ENCODE results near the gene KCNS1.

KCNS1 gene

DNA sequence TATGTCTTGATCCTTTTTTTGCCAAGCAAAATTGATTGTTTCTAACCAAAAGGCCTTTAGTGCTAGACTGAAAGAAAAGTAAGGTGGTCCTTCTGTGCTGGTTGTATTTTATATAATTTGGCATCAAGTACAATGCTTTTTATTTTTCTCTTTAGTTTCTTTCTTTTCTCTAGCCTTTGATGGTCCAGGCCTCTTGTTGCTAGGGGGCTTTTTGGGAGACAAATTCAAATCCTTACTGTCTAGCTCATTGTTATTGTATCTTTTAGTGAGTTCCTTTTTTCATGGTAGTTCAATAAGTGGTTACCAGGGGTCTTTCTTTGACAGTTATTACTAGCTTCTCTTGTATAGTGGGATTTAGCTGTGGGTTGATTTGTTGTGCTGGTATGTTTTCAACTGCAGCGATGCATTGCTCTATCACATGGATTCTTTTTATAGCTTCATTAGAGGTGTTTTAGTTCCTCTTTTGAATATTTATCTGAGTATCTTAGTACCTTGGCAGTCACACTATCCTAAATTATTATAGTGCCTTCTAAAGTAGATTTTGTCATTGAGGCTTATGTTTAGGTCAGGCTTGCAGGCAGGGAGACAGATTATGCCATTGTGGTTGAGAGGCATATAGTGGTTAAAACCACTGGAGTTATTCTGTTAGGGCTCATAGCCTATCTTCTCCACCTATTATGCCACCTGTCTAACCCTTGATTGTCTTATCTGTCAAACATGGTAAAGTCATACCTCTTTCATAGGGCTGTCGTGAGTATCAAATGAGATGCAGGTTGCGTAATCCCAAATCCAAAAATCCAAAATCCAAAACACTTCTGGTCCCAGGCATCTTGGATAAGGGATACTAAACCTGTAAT lies 49.5 kb downstream of the KCNS1 start:
- DNase-seq (ENCODE audit: low read depth) = no peak
- no peak overlapping the region for H3K4me3 ChIP-seq (ENCODE audit: low read length)

DNA sequence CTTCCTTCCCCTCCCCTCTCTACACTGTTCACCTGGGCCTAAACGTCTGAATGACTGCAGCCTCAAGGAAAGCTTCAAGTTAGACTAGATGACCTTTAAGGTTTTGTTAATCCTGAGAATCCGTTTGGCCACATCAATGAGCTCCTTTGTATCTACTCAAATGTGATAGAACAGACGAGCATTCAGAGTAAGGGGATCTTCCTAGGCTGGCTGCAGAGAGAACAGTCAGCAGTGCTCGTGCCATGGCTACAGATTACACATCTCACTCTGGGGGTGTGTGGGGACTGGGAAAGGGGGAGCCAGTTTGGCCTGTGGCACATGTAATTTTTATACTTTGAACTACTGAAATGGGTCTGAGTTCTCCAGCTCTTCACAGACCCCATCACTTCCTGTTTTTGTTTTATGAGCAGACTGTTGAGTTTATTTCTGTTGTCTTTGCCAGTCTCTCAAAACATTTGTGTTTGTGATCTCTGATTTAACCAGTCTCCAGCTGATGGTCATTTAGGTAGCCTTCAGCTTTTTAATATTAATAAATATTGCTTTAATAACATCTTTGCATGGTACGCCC lies 50.9 kb downstream of the KCNS1 start:
- no peak for DNase-seq (ENCODE audit: low read depth)
- TF ChIP-seq CTCF (conservative IDR thresholded peaks at IDR 0.05; ENCODE audit: low read depth, low read length) = no peak
- no peak overlapping the region for H3K4me3 ChIP-seq (ENCODE audit: low read length)

More for the DNA sequence above, 49.5 kb downstream of the KCNS1 start:
- no peak for TF ChIP-seq CTCF (conservative IDR thresholded peaks at IDR 0.05; ENCODE audit: low read depth, low read length)

DNA sequence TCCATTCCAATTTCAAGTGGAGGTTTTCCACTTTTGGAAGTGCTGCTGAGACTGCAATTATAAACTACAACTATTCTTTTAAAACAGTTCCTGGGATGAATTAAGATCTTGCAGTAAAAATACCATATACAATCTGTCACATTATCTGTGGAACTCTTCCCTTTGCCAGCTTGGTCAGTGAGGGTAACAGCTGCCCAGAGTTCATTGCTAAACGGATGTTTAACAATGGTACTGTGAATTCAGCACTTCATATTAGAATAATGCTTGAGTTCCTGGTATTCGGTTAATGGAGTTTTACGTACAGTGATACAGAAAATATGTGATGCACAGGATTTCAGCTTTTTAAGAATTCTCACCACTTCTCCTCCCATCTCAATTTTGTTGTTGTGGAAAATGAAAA lies 51.5 kb downstream of the KCNS1 start:
- DNase-seq (ENCODE audit: low read depth) = no peak
- no peak overlapping the region for H3K4me3 ChIP-seq (ENCODE audit: low read length)
- TF ChIP-seq CTCF (conservative IDR thresholded peaks at IDR 0.05; ENCODE audit: low read depth, low read length) = no peak

DNA sequence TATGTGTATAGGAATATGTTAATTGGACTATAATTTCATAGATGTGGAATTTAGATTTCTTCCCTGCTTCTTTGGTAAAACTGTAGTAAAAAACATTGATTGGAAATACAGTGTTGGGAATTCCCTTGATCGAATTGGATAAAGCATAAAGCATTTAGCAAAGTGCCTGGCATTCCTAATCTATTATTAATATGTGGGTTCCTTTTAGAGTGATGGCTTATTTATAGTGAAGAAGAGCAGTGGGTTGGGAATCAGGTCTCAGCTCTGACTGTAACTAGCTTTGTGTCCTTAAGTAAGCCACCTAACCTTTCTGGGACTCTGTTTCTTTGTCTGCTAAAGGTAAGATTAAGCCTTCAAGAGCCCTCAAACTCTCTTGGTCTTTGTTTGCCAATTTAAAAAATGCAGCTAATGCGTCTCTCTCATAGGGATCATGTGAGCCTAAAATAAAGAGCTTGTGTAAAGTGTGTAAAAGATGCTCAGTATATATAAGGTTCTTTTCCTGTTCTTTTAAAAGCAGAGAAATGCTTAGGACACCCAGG lies 53.3 kb downstream of the KCNS1 start:
- H3K4me3 ChIP-seq (ENCODE audit: low read length) = no peak overlapping the region
- TF ChIP-seq CTCF (conservative IDR thresholded peaks at IDR 0.05; ENCODE audit: low read depth, low read length) = no peak
- DNase-seq (ENCODE audit: low read depth) = no peak

- TF ChIP-seq CTCF (conservative IDR thresholded peaks at IDR 0.05; ENCODE audit: low read depth, low read length) = no peak
- no peak for DNase-seq (ENCODE audit: low read depth)
- H3K4me3 ChIP-seq (ENCODE audit: low read length) = no peak overlapping the region
These were observed 56.3 kb downstream of the KCNS1 start for GRCh38 chr20:45044601-45045000.

DNA sequence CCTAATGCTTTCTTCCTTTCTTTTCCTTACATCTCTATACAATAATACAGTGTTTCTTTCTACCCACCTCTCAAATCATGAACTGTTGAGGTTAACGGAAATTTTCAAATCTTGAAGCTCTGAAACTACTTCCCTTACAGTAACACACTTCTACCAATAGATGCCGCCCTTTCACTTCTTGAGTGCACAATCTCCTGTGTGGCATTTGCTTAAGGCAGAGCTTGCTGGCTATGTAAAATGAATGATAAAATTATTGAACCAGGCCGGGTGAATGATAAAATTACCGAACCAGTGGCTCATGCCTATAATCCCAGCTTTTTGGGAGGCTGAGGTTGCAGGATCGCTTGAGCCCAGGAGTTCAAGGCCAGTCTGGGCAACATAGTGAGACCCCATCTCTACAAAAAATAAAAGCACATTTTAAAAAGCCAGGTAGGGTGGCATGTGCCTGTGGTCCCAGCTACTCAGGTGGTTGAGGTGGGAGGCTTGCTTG lies 56.8 kb downstream of the KCNS1 start:
- no peak overlapping the region for H3K4me3 ChIP-seq (ENCODE audit: low read length)
- peak; percentile 91 for TF ChIP-seq CTCF (conservative IDR thresholded peaks at IDR 0.05; ENCODE audit: low read depth, low read length)
- no peak for DNase-seq (ENCODE audit: low read depth)

All from retinal pigment epithelial cell (primary cell).